ENCODE data around the gene LYRM4.

- no peak for TF ChIP-seq CTCF (IDR thresholded peaks at IDR 0.05)
- no peak for TF ChIP-seq EZH2 (IDR thresholded peaks at IDR 0.05; ENCODE audit: borderline replicate concordance, insufficient read depth, low read depth, low read length, poor library complexity, severe bottlenecking)
Observed at GRCh38 chr6:5173810-5174209, 86.9 kb downstream of the LYRM4 start.
